A673 (cell line): Measurements from ENCODE around the gene LYRM2.

Source experiments
- EZH2 ChIP-seq: fragments of 200-600 bp; sonication (generic); IDR thresholded peaks from 2 replicates; pipeline ENCODE4 v1.6.1; 2017; ENCODE audit warnings: borderline replicate concordance, low read depth, mild to moderate bottlenecking, mixed read lengths, antibody characterized with exemption, low read length; ENCODE audit not compliant: poor library complexity, severe bottlenecking
- TF ChIP-seq, protein P1 (sequence below): fragments of 300-800, 200-600 bp; sonication (generic); conservative IDR thresholded peaks from 2 replicates; pipeline ENCODE4 v1.5.1; 2017; ENCODE audit warnings: low read depth, mild to moderate bottlenecking, antibody characterized with exemption, low read length, moderate library complexity, mixed read lengths

DNA sequence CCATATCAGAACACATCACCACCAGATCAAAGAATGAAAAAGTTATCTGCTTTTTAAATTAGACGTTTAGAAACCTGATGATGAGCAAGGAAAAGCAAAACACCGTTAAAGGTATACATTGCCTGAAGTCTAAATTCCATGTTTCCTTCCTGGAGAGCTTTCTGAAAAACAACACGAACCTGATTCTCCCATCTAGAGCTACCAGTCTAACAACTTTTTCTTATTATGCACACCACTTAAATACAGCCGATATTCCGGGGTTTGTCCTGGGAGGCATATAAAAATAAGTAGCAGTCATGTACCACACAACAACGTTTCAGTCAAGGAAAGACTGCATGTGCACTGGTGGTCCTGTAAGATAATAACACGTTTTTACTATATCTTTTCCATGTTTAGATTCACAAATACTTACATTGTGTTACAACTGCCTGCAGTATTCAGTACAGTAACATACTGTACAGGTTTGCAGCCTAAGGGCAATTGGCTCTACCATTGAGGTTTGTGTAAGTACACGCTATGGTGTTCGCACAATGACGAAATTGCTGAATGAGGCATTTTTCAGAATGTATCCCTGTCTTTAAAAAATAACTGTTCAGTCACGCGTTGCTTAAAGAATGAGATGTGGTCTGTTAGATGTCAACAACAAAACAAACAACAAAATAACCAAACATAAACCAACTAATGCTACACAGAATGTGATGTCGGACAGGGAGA lies 19.1 kb upstream of the LYRM2 start:
- TF ChIP-seq, protein P1, sequence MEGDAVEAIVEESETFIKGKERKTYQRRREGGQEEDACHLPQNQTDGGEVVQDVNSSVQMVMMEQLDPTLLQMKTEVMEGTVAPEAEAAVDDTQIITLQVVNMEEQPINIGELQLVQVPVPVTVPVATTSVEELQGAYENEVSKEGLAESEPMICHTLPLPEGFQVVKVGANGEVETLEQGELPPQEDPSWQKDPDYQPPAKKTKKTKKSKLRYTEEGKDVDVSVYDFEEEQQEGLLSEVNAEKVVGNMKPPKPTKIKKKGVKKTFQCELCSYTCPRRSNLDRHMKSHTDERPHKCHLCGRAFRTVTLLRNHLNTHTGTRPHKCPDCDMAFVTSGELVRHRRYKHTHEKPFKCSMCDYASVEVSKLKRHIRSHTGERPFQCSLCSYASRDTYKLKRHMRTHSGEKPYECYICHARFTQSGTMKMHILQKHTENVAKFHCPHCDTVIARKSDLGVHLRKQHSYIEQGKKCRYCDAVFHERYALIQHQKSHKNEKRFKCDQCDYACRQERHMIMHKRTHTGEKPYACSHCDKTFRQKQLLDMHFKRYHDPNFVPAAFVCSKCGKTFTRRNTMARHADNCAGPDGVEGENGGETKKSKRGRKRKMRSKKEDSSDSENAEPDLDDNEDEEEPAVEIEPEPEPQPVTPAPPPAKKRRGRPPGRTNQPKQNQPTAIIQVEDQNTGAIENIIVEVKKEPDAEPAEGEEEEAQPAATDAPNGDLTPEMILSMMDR, result no peak
- TF ChIP-seq EZH2, result no peak
